HepG2 (cell line): ENCODE results near the gene ANKRD52. TPM values are rescaled to one million over a fixed set of nuclear protein-coding genes. Genes with fewer than 3 reads are reported as not detected.

Experiments used
- DNMT1 ChIP-seq: sonication (generic); formaldehyde crosslinking; IDR thresholded peaks from 2 replicates; pipeline ENCODE4 v1.5.1; 2020; ENCODE audit warnings: mild to moderate bottlenecking, missing genetic modification reagents
- MAZ ChIP-seq, 2 experiments: sonication (generic) in 1 of 2; formaldehyde crosslinking in 1 of 2; IDR thresholded peaks; 2 replicates each; pipeline versions ENCODE4 v1.5.0 to v1.6.1; 2012 to 2020; ENCODE audit warnings: low read depth in 2 of 2, mild to moderate bottlenecking in 2 of 2, borderline replicate concordance in 1 of 2, improper control_type of control experiment in 1 of 2, low read length in 1 of 2, missing genetic modification reagents in 1 of 2, moderate library complexity in 1 of 2
- RNF219 ChIP-seq: sonication (generic); formaldehyde crosslinking; IDR thresholded peaks from 2 replicates; pipeline ENCODE4 v1.5.0; 2020; ENCODE audit warnings: mild to moderate bottlenecking, missing genetic modification reagents
- SSRP1 ChIP-seq: IDR thresholded peaks from 2 replicates; pipeline ENCODE4 v1.6.1; 2016; ENCODE audit warnings: control low read depth
- TBL1XR1 ChIP-seq: fragments of 150-350 bp; IDR thresholded peaks from 2 replicates; pipeline ENCODE4 v1.6.1; 2014; ENCODE audit warnings: borderline replicate concordance, low read length; ENCODE audit not compliant: partially characterized antibody
- TMF1 ChIP-seq: sonication (generic); formaldehyde crosslinking; IDR thresholded peaks from 2 replicates; pipeline ENCODE4 v1.8.1; 2022; ENCODE audit warnings: low read depth, missing genetic modification reagents
- ZEB1 ChIP-seq: IDR thresholded peaks from 2 replicates; pipeline ENCODE4 v1.6.1; 2012; ENCODE audit warnings: mild to moderate bottlenecking, low read depth, inconsistent platforms; ENCODE audit not compliant: insufficient replicate concordance
- ZNF333 ChIP-seq: sonication (generic); formaldehyde crosslinking; IDR thresholded peaks from 2 replicates; pipeline ENCODE4 v1.4.0; 2020; ENCODE audit warnings: mild to moderate bottlenecking, missing genetic modification reagents, borderline replicate concordance
- ZNF484 ChIP-seq: sonication (generic); formaldehyde crosslinking; IDR thresholded peaks from 2 replicates; pipeline ENCODE4 v1.5.1; 2020; ENCODE audit warnings: mild to moderate bottlenecking, low read depth, missing genetic modification reagents, borderline replicate concordance
- ZNF501 ChIP-seq: sonication (generic); formaldehyde crosslinking; IDR thresholded peaks from 2 replicates; pipeline ENCODE4 v1.5.1; 2020; ENCODE audit warnings: mild to moderate bottlenecking, moderate library complexity, missing genetic modification reagents
- ZNF629 ChIP-seq: sonication (generic); formaldehyde crosslinking; conservative IDR thresholded peaks from 2 replicates; pipeline ENCODE4 v1.5.0; 2020; ENCODE audit warnings: missing genetic modification reagents
- ZNF891 ChIP-seq: sonication (generic); formaldehyde crosslinking; IDR thresholded peaks from 2 replicates; pipeline ENCODE4 v1.5.0; 2020; ENCODE audit warnings: mild to moderate bottlenecking, missing genetic modification reagents
- polyA plus RNA-seq, 8 experiments: library from polyadenylated mRNA; depleted of rRNA in 3 of 8; stranded (reverse) in 7 of 8; unstranded in 1 of 8; fragments of >200 nt; fragmentation: Illumina TruSeq in 4 of 8; extraction: Trizol in 4 of 8; gene quantifications; 2 replicates each; pipeline versions ENCODE4 v1.2.1 to v1.2.3, GENCODE V29; 2011 to 2016; ENCODE audit warnings: low read depth in 4 of 8, missing spikeins in 1 of 8, mixed read lengths in 1 of 8; ENCODE audit not compliant: insufficient read depth in 1 of 8
- total RNA-seq, 5 experiments: library from RNA; depleted of rRNA; stranded (reverse); fragments of >200 nt; fragmentation: Illumina TruSeq; extraction: Trizol; gene quantifications; 2 replicates each; pipeline ENCODE4 v1.2.3, GENCODE V29; 2016; ENCODE audit warnings: low read depth in 1 of 5
- TF ChIP-seq, protein P1 (sequence below): sonication (generic); formaldehyde crosslinking; IDR thresholded peaks from 2 replicates; pipeline ENCODE4 v1.5.0; 2020; ENCODE audit warnings: mild to moderate bottlenecking, missing genetic modification reagents, borderline replicate concordance
- TF ChIP-seq, protein P2 (sequence below): sonication (generic); formaldehyde crosslinking; IDR thresholded peaks from 2 replicates; pipeline ENCODE4 v1.4.0; 2020; ENCODE audit warnings: missing genetic modification reagents, mild to moderate bottlenecking, borderline replicate concordance

The ANKRD52 gene
- total and polyA plus RNA-seq, 2 of the 13 experiments (the other 11 are each of a cell fraction or from before 2014, with no cell fraction given): 7.8 to 9.2 TPM

- TF ChIP-seq, protein P1, sequence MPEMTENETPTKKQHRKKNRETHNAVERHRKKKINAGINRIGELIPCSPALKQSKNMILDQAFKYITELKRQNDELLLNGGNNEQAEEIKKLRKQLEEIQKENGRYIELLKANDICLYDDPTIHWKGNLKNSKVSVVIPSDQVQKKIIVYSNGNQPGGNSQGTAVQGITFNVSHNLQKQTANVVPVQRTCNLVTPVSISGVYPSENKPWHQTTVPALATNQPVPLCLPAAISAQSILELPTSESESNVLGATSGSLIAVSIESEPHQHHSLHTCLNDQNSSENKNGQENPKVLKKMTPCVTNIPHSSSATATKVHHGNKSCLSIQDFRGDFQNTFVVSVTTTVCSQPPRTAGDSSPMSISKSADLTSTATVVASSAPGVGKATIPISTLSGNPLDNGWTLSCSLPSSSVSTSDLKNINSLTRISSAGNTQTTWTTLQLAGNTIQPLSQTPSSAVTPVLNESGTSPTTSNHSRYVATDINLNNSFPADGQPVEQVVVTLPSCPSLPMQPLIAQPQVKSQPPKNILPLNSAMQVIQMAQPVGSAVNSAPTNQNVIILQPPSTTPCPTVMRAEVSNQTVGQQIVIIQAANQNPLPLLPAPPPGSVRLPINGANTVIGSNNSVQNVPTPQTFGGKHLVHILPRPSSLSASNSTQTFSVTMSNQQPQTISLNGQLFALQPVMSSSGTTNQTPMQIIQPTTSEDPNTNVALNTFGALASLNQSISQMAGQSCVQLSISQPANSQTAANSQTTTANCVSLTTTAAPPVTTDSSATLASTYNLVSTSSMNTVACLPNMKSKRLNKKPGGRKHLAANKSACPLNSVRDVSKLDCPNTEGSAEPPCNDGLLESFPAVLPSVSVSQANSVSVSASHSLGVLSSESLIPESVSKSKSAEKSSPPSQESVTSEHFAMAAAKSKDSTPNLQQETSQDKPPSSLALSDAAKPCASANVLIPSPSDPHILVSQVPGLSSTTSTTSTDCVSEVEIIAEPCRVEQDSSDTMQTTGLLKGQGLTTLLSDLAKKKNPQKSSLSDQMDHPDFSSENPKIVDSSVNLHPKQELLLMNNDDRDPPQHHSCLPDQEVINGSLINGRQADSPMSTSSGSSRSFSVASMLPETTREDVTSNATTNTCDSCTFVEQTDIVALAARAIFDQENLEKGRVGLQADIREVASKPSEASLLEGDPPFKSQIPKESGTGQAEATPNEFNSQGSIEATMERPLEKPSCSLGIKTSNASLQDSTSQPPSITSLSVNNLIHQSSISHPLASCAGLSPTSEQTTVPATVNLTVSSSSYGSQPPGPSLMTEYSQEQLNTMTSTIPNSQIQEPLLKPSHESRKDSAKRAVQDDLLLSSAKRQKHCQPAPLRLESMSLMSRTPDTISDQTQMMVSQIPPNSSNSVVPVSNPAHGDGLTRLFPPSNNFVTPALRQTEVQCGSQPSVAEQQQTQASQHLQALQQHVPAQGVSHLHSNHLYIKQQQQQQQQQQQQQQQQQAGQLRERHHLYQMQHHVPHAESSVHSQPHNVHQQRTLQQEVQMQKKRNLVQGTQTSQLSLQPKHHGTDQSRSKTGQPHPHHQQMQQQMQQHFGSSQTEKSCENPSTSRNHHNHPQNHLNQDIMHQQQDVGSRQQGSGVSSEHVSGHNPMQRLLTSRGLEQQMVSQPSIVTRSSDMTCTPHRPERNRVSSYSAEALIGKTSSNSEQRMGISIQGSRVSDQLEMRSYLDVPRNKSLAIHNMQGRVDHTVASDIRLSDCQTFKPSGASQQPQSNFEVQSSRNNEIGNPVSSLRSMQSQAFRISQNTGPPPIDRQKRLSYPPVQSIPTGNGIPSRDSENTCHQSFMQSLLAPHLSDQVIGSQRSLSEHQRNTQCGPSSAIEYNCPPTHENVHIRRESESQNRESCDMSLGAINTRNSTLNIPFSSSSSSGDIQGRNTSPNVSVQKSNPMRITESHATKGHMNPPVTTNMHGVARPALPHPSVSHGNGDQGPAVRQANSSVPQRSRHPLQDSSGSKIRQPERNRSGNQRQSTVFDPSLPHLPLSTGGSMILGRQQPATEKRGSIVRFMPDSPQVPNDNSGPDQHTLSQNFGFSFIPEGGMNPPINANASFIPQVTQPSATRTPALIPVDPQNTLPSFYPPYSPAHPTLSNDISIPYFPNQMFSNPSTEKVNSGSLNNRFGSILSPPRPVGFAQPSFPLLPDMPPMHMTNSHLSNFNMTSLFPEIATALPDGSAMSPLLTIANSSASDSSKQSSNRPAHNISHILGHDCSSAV: peak; percentile 80; the same call in 1 of the 2 replicates
- TF ChIP-seq ZNF629 (CRISPR knock-in tag): no peak
- TF ChIP-seq RNF219 (CRISPR knock-in tag): no peak
- TF ChIP-seq ZEB1: no peak
- TF ChIP-seq ZNF484 (CRISPR knock-in tag): no peak
- TF ChIP-seq ZNF891 (CRISPR knock-in tag): peak; percentile 68; the same call in 1 of the 2 replicates
- no peak for TF ChIP-seq SSRP1
- TF ChIP-seq ZNF333 (CRISPR knock-in tag): peak; percentile 73; the same call in 1 of the 2 replicates
- TF ChIP-seq, protein P2, sequence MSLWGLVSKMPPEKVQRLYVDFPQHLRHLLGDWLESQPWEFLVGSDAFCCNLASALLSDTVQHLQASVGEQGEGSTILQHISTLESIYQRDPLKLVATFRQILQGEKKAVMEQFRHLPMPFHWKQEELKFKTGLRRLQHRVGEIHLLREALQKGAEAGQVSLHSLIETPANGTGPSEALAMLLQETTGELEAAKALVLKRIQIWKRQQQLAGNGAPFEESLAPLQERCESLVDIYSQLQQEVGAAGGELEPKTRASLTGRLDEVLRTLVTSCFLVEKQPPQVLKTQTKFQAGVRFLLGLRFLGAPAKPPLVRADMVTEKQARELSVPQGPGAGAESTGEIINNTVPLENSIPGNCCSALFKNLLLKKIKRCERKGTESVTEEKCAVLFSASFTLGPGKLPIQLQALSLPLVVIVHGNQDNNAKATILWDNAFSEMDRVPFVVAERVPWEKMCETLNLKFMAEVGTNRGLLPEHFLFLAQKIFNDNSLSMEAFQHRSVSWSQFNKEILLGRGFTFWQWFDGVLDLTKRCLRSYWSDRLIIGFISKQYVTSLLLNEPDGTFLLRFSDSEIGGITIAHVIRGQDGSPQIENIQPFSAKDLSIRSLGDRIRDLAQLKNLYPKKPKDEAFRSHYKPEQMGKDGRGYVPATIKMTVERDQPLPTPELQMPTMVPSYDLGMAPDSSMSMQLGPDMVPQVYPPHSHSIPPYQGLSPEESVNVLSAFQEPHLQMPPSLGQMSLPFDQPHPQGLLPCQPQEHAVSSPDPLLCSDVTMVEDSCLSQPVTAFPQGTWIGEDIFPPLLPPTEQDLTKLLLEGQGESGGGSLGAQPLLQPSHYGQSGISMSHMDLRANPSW (CRISPR knock-in tag): no peak
- no peak for TF ChIP-seq TBL1XR1
- peak; percentile 38 for TF ChIP-seq ZNF501 (CRISPR knock-in tag)
- TF ChIP-seq TMF1 (CRISPR knock-in tag): peak; percentile 78; the same call in 1 of the 2 replicates
- TF ChIP-seq DNMT1 (CRISPR knock-in tag): peak; percentile 85
- TF ChIP-seq MAZ (IDR thresholded peaks at IDR 0.05; ENCODE audit: borderline replicate concordance, low read depth, low read length): peak; percentile 43; the same call in 1 of the 2 replicates
- TF ChIP-seq MAZ (CRISPR knock-in tag; IDR thresholded peaks at IDR 0.05; ENCODE audit: low read depth): peak; percentile 72
Measured at GRCh38 chr12:56299853-56300643, 41.9 kb upstream of the ANKRD52 start, which contains the start of gene CS (continued).
